GM11168 (cell line): ENCODE measurements around the gene DCAF16.

Source experiments
- in situ Hi-C: fragments of 300-500 bp; cut with MboI; formaldehyde crosslinking; loops from one replicate; pipeline ENCODE4 v1.12.0; 2022; ENCODE audit warnings: low sequenced_read_pairs; ENCODE audit not compliant: unreplicated experiment

Gene DCAF16

DNA sequence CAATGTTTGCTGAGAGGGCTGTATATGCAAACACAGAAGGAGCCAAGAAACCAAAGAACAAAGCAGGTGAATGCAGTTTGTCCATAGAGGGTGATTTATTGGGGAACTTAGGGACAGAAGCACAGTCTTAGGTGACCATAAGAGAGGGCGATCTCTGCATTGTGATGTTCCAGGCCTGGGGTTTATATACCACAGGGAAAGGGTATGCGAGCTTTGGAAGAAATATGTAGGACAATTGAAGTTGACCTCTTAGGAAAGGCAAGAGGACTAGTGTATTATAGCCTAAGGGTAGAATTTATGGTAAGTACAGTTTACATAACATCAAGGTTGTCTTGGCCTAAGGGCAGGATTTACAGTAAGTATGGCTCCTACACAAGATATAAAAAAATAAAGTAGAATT lies 56.9 kb downstream of the DCAF16 start:
- in situ Hi-C loops: no loop called here
